GM19463 (cell line): ENCODE results near the gene ITIH1.
A peak's percentile ranks its signal among the peaks of the same experiment; 100 is the strongest.
"Not testable (repeated sequence)": the region's sequence is repeated elsewhere in the genome, so short reads cannot be mapped to it uniquely, and the experiment has no call there.

Source experiments
- ATAC-seq: cut with Tn5 transposase; IDR thresholded peaks from one replicate; pipeline ENCODE4 v1.9.1; 2021; ENCODE audit warnings: mild to moderate bottlenecking, moderate library complexity; ENCODE audit not compliant: unreplicated experiment

The ITIH1 gene

GRCh38 chr3:52774066-52774713, 3.2 kb upstream of the ITIH1 start:
- ATAC-seq, result no peak

GRCh38 chr3:52774901-52775864, 2.2 kb upstream of the ITIH1 start:
- no peak for ATAC-seq

- ATAC-seq, result no peak
Observed at GRCh38 chr3:52775877-52776276, 1.5 kb upstream of the ITIH1 start.

- not testable (repeated sequence) for ATAC-seq
Observed at GRCh38 chr3:52776486-52776885, 913 bp upstream of the ITIH1 start.

GRCh38 chr3:52777959-52778805, 783 bp downstream of the ITIH1 start:
- ATAC-seq, result no peak

GRCh38 chr3:52779011-52779836, 1.8 kb downstream of the ITIH1 start:
- ATAC-seq, result peak; percentile 83

GRCh38 chr3:52779837-52780585, 2.6 kb downstream of the ITIH1 start:
- no peak for ATAC-seq

GRCh38 chr3:52781741-52782140, 4.3 kb downstream of the ITIH1 start:
- no peak for ATAC-seq

GRCh38 chr3:52782412-52783210, 5.2 kb downstream of the ITIH1 start:
- ATAC-seq, result no peak

- no peak for ATAC-seq
Observed at GRCh38 chr3:52783211-52783555, 5.8 kb downstream of the ITIH1 start.

- no peak for ATAC-seq
Observed at GRCh38 chr3:52784021-52784621, 6.7 kb downstream of the ITIH1 start.

GRCh38 chr3:52784931-52785590, 7.7 kb downstream of the ITIH1 start:
- ATAC-seq, result no peak

- no peak for ATAC-seq
Observed at GRCh38 chr3:52786330-52787215, 9.2 kb downstream of the ITIH1 start.

- no peak for ATAC-seq
Observed at GRCh38 chr3:52787246-52787645, 9.8 kb downstream of the ITIH1 start.

GRCh38 chr3:52787672-52788625, 10.6 kb downstream of the ITIH1 start:
- ATAC-seq, result no peak
